ENCODE data around the gene PRKAG2. TPM values are rescaled to one million over a fixed set of nuclear protein-coding genes. Genes with fewer than 3 reads are reported as not detected.

Gene PRKAG2
- total and polyA plus RNA-seq, 2 of the 8 experiments (the other 6 are each of a cell fraction or from before 2014, with no cell fraction given): 7.5 to 18.1 TPM

DNA sequence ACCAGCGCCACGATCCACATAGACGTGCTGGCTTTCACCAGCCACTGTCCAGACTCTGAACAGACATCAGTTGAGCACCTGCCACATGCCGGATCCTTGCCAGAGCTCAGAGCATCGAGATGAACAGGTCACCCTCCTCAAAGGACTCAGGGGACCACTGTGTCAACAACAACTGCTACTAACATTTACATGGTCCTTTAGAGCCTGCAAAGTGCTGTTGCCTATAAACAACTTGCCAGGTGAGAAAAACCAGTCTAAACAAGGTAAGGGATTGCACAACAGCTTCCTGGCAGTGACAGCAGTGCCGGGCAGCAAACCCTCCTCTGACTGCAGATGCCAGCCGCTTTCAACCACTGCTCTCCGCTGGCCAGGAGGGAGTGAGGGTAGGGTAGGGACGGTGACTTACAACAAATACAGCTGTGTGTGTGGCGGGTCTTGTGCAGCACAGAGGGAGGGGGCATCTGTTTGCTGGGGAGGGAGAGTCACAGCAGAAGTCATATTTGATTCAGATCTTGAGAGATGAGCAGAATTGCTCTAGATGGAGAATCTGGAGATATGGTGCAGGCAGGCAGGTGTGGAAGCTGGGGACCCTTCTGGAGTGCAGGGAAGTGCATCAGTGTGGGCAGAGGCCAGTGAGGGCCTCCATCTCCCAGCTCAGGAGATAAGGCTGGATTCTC is 324.4 kb downstream of the PRKAG2 start:
- Histone ChIP-seq H2AK5ac (ENCODE audit: low read depth, low read length) (no peak overlapping the region), H3K18ac (ENCODE audit: extremely low read depth, low read length) (no peak overlapping the region), H4K8ac (ENCODE audit: extremely low read depth, insufficient read depth, low read length) (no peak overlapping the region), H3K79me1 (ENCODE audit: low read depth, low read length) (no peaks in the 10 kb centered on the region), H2AFZ (ENCODE audit: low read length) (no peak overlapping the region), H2BK15ac (ENCODE audit: low read length) (no peak overlapping the region), H3K36me3 (ENCODE audit: control insufficient read depth in 2 of 4, insufficient read depth in 4 of 4, low read length in 3 of 4) (no peaks in the 10 kb centered on the region), H2BK120ac (replicated peaks; ENCODE audit: low read depth, low read length) (no peak overlapping the region), H2BK5ac (ENCODE audit: low read depth, low read length) (no peak overlapping the region), H2BK12ac (ENCODE audit: low read depth, low read length) (no peak overlapping the region), H3K27me3 (replicated peaks in 1 of 4; ENCODE audit: control insufficient read depth in 3 of 4, extremely low read depth in 1 of 4, insufficient read depth in 3 of 4, low read length in 3 of 4) (no peaks in the 10 kb centered on the region), H3K23ac (ENCODE audit: insufficient read length) (no peak overlapping the region), H4K5ac (ENCODE audit: insufficient read length, low read depth, low read length) (no peak overlapping the region), H2BK20ac (ENCODE audit: low read length) (no peak overlapping the region), H3K27ac (ENCODE audit: low read depth, low read length) (no peak overlapping the region), H3K4ac (replicated peaks; ENCODE audit: insufficient read length, low read depth, low read length) (no peak overlapping the region), H3K4me1 (replicated peaks in 1 of 4; ENCODE audit: control insufficient read depth in 3 of 4, insufficient read depth in 4 of 4, low read length in 3 of 4) (no peaks in the 10 kb centered on the region; a peak in 3 of 7 replicates), H3K56ac (replicated peaks; ENCODE audit: insufficient read length, low read depth, low read length) (no peak overlapping the region), H3K9me3 (ENCODE audit: insufficient read depth in 2 of 2, low read depth in 1 of 2, low read length in 1 of 2) (no peaks in the 10 kb centered on the region), H3K23me2 (ENCODE audit: low read depth, low read length) (no peaks in the 10 kb centered on the region), H3K9ac (replicated peaks in 1 of 4; ENCODE audit: extremely low read depth in 1 of 4, low read depth in 3 of 4, low read length in 3 of 4) (no peak overlapping the region), H4K20me1 (replicated peaks in 1 of 2; ENCODE audit: control insufficient read depth in 1 of 2, insufficient read depth in 2 of 2, low read length in 2 of 2) (no peaks in the 10 kb centered on the region), H3K14ac (ENCODE audit: insufficient read length) (no peak overlapping the region), H3K4me2 (ENCODE audit: insufficient read depth in 1 of 2, low read depth in 2 of 2, low read length in 2 of 2) (no peak overlapping the region), H4K91ac (replicated peaks; ENCODE audit: insufficient read length, low read length) (no peak overlapping the region), H3K4me3 (ENCODE audit: extremely low read depth in 1 of 4, insufficient read depth in 2 of 4, low read depth in 3 of 4, low read length in 4 of 4) (no peak overlapping the region), H3K79me2 (ENCODE audit: control insufficient read depth in 1 of 2, insufficient read depth in 2 of 2, low read length in 2 of 2) (no peaks in the 10 kb centered on the region)
- FAIRE-seq (no peak), DNase-seq (ENCODE audit: low read depth in 1 of 2, low spot score in 2 of 2) (no peak)
- WGBS, 2 experiments (ENCODE audit: extremely low coverage in 1 of 2, insufficient coverage in 1 of 2, insufficient read length in 1 of 2, insufficient replicate concordance in 2 of 2, low coverage in 1 of 2, low lambda C conversion rate in 2 of 2, missing lambda C conversion rate in 1 of 2): 89% methylated on average over 10 of the region's 10 CpGs; no CpG with 5 or more reads in 1 of the 2 experiments
- ChIA-PET POLR2A (ENCODE audit: partially characterized antibody) (no interaction called here), CTCF (ENCODE audit: partially characterized antibody) (interaction anchor here (0.7 to 2.0 kb wide), 10 partner anchors 9 to 231 kb away, joined by 3 to 7 read pairs (median 4); no protein-coding TSS in a partner anchor)
- TF ChIP-seq SRF (IDR thresholded peaks at IDR 0.05; ENCODE audit: low read depth, low read length): no peak
- peak; percentile 91 for TF ChIP-seq CEBPB (IDR thresholded peaks at IDR 0.05; ENCODE audit: low read depth, low read length)

Measured in H1 (cell line).